HG03520 (cell line): Measurements from ENCODE around the gene MEX3D.
"Not testable (repeated sequence)": the region's sequence is repeated elsewhere in the genome, so short reads cannot be mapped to it uniquely, and the experiment has no call there.

Experiments used
- ATAC-seq: cut with Tn5 transposase; IDR thresholded peaks from one replicate; pipeline ENCODE4 v1.9.1; 2021; ENCODE audit warnings: mild to moderate bottlenecking, moderate library complexity; ENCODE audit not compliant: unreplicated experiment

MEX3D gene

DNA sequence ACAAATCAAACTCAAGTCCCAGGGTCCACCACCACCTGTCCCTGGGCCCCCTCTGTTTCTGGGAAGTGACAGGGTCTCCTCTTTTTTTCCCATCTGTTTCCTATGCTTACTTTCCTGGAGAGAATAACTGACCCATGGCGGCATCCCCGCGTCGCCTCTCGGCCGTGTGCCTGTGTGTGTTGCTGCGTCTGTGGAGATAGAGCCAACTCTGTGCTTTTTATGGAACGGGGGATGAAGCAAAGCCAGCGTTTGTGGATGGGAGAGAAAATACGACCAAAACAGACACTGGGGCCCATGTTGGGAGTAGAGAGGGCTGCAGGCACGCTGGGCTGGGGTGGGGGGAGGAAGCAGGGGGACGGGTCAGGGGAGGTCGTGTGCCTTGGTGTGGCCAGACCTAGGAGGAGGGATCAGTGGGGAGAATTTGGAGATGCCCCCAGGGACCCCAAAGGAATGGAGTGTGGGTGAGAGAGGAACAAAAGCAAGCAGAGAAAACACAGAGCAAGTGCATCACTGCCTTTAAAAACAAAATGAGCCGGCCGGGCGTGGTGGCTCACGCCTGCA lies 27.7 kb downstream of the MEX3D start:
- ATAC-seq = no peak

DNA sequence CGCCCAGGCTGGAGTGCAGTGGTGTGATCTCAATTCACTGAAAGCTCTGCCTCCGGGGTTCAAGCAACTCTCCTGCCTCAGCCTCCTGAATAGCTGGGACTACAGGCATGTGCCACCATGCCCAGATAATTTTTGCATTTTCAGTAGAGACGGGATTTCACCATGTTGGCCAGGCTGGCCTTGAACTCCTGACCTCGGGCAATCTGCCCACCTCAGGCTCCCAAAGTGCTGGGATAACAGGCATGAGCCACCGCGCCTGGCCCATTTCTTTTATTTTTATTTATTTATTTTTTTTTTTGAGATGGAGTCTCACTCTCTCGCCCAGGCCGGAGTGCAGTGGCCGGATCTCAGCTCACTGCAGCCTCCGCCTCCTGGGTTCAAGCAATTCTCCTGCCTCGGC lies 28.4 kb downstream of the MEX3D start:
- not testable (repeated sequence) for ATAC-seq

DNA sequence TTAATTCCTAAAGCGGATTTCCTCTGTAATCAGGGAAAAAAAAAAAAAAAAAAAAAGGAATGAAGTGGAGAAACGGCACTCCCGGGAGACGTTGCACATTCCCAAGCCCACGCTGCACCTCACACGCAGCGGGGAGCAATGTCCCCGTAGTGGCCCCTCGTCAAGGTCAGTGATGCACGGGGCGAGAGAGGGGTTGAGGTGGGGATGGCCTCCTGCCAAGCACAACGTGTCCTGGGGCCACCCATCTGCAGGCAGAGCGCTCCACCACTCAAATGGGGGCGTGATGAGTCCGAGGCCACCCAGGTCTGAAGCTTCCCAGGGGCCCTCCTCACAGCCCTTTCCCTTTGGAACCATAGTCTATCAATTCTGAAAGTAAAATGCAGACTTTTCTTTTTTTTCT lies 29.1 kb downstream of the MEX3D start:
- ATAC-seq = no peak

DNA sequence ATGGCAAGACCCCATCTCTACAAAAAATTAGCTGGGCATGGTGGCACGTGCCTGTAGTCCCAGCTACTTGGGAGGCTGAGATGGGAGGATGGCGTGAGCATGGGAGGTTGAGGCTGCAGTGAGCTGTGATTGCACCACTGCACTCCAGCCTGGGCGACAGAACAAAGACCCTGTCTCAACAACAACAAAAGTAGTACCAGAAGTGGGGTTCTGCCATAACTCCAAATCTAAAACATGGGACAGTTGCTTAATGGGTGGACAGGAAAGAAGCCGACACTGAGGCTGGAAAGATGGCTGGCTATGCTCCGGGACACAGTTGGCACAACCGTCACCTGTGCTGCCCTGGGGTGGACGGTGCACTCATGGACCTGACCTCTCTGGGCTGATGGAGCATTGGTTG lies 32.4 kb downstream of the MEX3D start:
- ATAC-seq = not testable (repeated sequence)

DNA sequence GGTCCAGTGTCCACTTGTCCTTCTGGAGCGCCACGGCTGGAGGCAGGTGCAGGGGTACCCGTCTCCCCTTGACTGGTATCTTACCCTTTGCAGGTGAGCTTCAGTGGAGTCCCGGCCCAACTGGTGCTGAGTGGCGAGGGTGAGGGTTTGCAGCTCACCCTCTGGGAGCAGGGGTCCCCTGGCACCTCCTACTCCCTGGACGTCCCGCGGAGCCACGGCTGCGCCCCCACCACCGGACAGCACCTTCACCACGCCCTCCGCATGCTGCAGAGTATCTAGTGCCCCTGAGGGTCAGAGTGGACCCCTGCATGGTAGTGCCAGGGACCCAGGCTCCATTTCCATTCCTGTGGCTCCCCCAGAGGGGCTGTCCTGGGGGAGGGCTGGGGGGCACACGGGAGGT lies 33.2 kb downstream of the MEX3D start:
- no peak for ATAC-seq

DNA sequence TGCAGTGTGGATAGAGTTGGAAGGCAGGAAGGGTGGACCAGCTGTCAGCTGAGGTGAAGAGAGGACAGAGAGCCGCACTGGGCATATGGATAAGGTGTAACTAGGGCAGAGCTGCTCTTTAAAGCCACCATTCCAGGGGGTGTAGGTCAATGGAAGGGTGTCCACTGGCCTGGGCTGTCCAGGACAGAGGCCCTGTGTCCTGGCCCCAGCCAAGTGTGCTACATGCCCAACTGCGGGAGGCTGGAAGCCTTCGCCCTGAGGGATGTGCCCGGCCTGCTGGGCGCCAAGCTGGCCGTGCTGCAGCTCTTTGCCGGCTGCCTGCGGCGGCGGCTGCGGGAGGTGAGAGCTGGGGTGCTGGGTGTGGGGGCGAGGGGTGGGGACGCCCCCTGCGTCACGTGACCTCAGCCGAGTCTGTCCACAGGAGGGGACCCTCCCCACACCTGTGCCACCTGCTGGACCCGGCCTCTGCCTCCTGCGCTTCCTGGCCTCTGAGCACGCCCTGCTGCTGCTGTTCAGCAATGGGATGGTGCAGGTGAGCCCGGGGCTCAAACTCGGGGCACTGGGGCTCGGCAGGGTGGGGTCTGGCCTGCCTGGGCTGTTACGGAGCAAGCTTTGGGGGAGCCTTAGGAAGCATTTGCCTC lies 34.5 kb downstream of the MEX3D start:
- no peak for ATAC-seq

DNA sequence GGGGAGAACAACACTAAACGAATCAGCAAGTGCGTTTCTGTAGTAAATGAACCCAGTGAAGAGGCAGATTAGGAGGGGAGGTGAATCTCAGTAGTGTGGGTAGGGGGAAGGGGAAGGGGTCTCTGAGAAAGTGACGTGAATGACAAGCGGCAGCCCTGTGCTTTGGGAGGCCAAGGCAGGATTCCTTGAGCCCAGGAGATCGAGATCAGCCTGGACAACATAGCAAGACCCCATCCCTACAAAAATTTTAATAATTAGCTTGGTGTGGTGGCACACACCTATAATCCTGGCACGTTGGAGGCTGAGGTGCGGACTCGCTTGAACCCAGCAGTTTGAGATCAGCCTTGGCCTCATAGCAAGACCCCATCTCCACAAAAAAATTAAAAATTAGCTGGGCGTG lies 36.1 kb downstream of the MEX3D start:
- ATAC-seq = no peak

DNA sequence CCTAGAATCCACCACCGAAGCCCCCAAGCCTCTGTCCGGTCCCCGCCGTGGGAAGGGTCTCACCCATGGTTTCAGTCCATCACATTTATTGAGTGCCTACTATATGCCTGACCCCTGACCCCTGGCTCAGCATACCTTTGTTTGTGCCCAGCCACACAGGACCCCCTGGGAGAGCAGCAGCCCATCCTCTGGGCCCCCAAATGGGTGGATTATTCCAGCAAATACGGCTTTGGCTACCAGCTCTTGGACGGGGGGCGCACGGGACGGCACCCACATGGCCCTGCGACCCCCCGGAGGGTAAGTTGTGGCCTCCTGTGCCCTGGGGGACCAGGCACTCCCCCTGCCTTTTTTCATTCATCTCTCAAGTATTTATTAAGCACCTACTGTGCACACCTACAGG lies 36.5 kb downstream of the MEX3D start:
- no peak for ATAC-seq

DNA sequence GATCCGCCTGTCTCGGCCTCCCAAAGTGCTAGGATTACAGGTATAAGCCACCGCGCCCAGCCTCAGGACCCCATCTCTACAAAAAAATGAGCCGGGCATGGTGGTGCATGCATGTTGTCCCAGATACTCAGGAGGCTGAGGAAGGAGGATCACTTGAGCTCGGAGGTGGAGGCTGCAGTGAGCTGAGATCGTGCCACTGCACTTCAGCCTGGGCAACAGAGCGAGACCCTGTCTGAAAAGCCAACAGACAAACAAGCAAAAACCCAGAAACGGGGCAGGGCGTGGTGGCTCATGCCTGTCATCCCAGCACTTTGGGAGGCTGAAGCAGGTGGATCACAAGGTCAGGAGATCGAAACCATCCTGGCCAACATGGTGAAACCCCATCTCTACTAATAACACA lies 37.3 kb downstream of the MEX3D start:
- not testable (repeated sequence) for ATAC-seq

DNA sequence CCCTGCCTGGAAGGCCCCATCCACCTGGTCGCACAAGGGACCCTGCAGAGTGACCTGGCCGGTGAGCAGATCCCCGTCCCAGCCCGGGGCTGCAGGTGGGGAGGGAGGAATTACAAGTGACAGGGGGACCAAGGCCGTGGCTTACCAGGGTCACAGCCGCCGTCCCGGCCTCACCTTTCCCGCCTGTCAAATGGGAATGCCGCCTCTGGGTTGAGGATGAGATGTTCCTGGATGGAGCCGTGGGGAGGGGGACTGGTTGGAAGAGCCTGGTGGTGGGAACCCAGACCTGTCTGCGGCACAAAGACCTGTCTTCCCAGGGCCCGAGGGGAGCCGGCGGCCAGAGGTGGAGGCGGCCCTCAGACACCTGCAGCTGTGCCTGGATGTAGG lies 38.7 kb downstream of the MEX3D start:
- no peak for ATAC-seq

DNA sequence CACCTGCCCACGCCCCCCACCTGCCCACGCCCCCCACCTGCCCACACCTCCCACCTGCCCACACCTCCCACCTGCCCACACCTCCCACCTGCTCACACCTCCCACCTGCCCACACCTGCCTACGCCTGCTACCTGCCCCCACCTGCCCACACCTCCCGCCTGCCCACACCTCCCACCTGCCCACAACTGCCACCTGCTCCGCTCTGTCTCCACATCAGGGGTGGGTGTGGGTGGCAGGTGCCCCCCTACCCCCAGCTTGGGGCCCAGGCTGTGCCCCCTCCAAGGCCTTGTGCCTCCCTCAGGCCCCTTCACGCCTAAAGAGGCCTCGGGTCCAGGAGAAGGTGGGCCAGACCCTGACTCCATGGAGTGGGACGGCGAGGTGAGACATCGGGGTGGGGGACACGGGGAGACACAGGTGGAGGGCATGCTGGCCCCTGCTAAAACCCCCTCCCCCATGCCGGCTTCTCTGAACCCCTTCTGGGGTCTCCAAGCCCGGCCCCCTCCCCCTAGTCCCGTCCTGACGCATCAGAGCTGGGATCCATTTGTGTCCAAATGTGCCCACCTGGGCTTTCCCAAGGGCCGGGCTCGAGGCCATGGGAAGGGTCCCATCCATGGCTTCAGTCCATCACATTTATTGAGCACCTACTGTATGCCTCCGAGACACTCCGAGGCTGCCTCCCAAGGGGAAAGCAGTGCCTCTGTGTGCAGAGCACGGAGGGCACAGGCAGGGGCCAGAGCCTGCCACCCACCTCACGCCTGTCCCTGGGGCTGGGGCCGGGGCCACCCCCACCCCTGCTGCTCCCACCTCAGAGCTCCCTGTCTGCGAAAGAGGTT lies 39.3 kb downstream of the MEX3D start:
- ATAC-seq = no peak

DNA sequence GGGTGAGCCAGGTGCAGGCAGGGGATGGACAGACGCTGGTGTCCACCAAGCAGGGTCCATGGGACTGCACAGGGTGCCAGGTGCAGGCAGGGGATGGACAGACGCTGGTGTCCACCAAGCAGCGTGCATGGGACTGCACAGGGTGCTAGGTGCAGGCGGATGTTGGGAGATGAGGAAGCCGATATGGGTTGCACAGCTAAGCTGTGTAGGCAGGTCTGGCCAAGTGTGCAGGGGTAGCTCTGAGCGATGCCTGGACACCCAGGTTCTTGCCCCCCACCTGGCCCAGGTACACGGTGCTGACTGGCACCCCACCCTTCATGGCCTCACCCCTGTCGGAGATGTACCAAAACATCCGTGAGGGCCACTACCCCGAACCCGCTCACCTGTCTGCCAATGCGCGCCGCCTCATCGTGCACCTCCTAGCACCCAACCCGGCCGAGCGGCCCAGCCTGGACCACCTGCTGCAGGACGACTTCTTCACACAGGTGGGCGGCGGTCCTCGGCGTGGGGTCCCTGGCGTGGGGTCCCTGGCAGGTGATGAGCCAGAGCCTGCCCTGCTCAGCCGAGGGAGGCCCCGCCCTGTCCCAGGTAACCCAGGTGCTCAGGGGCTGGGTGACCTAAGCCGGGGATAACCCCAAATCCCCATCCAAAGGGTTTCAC lies 40.3 kb downstream of the MEX3D start:
- ATAC-seq = no peak

DNA sequence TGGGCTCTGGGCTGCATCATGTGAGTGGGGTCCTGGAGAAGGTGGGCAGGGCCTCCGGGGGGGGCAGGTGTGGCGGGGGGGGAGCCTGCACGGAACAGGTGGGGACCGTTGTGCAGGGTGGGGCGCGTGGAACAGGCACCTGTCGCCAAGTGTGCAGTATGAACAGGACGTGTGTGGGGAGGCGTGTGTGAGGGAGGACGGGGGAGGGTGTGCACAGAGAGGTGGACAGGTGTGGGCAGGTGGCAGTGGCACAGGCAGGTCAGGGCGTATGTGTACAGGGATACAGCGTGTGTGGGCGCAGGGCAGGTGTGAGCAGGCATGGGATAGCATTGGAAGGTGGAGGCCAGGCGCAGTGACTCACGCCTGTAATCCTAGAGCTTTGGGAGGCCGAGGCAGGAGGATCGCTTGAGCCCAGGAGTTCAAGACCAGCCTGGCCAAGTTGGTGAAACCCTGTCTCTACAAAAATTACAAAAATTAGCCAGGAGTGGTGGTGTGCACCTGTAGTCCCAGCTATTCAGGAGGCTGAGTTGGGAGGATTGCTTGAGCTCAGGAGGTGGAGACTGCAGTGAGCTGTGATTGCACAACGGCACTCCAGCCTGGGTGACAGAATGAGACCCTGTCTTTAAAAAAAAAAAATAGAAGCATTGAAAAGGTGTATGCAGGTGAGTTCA lies 41.0 kb downstream of the MEX3D start:
- ATAC-seq = no peak

DNA sequence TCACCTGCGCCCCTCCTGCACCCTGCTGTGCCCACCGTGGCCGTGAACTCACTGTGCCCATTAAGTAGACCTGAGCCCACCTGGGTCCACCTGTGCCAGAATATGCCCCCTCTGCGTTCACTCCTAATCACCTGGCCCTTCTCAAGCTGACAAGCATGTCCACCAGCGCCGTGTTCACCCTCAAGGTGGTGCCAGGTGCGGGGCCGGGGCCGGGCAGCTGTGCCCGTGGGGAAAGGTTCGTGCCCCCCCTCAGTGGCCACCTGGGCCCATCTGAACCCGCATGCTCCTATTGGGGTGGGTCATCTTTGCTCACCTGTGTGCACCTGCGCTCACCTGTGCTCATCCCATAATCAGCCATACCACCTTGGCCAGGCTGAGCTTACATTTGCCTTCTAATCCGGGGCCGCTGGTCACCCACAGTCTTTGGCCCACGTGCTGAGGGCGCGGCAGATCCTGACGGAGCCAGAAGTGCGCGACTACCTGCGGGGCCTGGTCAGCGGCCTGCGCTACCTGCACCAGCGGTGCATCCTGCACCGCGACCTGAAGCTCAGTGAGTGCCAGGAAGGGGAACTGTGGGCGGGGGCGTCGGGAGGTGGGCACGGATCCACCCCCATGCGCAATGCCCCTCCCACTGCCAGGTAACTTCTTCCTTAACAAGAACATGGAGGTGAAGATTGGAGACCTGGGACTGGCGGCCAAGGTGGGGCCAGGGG lies 41.9 kb downstream of the MEX3D start:
- no peak for ATAC-seq

DNA sequence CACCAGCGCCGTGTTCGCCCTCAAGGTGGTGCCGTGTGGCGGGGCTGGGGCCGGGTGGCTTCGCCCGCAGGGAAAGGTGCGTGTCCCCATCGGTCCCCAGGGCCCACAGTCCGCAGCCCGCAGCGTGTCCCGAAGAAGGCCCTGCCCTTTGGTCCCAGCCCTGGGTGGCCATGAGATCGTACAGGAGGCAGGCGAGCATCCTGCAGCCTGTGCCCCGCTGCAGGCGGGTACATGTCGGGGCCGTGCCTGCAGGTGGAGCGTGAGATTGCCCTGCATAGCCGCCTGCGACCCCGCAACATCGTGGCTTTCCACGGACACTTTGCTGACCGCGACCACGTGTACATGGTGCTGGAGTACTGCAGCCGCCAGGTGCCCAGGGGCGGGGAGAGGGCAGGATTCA lies 42.8 kb downstream of the MEX3D start:
- no peak for ATAC-seq

DNA sequence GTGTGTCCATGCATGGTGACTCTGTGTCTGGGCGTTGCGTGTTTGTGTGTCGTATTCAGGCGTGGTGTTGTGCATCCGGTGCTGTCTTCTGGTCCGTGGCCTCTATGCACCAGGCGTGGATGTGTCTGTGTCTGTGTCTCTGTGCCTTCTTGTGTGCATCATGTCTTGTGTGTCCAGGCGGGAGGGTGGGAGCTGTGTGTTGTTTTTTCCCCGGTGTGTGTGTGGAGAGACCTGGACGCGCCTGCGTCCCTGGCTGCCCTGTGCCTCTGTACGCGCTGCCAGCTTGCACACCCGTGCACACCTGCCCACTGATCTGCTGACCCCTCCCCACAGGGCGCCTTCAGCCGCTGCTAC lies 43.2 kb downstream of the MEX3D start:
- ATAC-seq = no peak

DNA sequence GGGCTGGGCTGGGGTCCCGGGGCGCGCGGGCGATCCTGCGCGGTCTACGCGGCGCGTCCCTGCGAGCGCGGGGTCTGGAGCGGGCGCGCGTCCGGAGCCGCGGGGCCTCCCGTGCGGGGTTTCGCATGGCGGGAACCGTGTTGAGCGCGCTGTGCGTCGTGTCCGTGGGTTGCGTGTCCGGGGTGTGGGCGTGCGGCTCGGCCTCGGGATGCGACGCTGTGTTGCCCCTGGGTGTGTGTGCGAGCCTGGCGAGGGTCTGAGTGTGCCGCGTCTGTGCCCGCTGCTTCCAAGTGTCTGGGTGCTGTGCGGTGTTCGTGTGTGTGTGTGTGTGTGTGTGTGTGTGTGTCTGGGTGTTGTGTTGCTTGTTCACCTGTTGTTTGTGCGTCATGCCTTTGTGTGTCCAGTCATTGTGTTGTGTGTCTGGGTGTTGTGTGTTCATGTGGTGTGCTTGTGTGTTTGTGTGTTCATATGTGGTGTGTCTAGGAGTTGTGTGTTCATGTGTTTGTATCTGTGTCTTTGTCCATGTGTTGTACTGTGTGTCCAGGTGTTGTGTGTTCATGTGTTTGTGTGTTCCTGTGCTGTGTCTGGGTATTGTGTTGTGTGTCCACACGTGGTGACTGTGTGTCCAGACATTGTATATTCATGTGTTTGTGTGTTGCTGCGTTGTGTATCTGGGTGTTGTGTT lies 43.7 kb downstream of the MEX3D start:
- no peak for ATAC-seq

DNA sequence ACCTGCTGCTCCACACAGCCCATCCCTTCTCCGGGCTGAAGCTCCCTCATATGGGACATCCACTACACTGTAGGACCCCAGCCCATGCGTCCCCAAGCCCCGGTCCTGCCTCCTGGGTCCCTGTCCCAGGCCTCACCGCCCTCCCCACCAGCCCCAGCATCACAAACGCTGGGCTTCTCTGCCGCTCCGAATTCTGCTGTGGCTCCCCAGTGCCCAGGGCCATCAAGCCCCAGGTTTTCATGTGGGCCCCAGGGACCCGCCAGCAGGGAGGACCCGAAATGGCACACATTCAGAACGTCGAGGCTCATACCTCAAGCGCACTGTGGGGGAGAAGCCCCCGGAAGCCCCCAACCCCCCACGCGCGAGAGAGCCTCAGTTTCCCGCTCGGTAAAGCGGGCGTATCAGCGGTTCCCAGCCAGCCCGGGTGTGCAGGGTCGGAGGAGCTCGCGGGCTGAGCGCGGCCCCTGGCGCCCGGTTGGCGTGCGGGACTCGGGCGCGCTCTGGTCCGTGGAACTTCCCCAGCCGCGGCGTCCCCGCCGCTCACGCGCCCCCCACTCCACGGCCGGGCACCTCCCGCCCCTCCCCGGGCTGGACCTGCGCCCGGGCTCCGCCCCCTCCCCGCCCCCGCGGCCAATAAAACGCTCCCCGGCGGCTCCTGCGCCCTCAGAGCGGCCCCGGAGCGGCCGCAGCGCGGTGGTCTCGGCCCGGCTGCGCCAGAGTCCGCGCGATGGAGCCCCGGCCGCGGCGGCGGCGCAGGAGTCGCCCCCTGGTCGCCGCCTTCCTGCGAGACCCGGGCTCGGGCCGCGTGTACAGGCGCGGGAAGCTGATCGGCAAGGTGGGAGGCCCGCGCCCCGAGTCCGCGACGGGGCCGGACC lies 44.5 kb downstream of the MEX3D start, which contains the start of gene PLK5:
Gene PLK5 (plus strand): TSS at position 666 of the 875 bp plus-strand sequence. CDS start 2,920 bp downstream, outside the sequence.
- no peak for ATAC-seq

DNA sequence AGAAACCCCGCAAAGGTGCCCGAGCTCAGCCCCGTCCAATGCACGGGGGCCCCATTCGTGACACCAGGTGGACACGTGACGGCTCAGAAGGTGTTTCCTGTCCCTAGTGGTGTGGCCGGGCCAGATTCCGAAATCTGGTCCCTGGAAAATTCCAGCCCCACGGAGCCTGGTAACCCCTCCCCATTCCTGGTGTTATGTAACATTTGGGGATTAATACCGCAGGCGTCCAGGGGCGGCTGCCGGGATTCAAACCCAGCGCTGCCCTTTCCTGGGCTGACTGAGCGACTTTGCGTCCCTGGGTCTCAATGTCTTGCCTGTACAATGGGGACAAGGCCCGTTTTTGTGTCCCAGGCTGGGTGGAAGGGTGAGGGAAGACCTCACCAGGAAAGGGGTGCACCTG lies 45.3 kb downstream of the MEX3D start:
- no peak for ATAC-seq
